A673 (cell line): ENCODE results near the gene AQP12B. TPM values are rescaled to one million over a fixed set of nuclear protein-coding genes. Genes with fewer than 3 reads are reported as not detected.
A peak's percentile ranks its signal among the peaks of the same experiment; 100 is the strongest.

ENCODE experiments used
- BruUV-seq: library from RNA; stranded (reverse); fragments of 400-500 nt; replicated peaks from 2 replicates; lab custom pipeline; 2021; lab: Mats Ljungman, UMichigan
- CTCF ChIA-PET: fragments of 300-600 bp; sonication (Branson Sonifier 250); formaldehyde crosslinking; loops from one replicate; lab custom pipeline; 2022; ENCODE audit warnings: antibody characterized with exemption; lab: Charles Lee
- POLR2A ChIA-PET: fragments of 300-600 bp; sonication (Branson Sonifier 250); formaldehyde crosslinking; loops from one replicate; lab custom pipeline; 2022; ENCODE audit warnings: antibody characterized with exemption; ENCODE audit not compliant: low non-redundant PET; lab: Charles Lee
- DNase-seq: peaks from one replicate; pipeline ENCODE4 v3.0.0-alpha.2; 2015; ENCODE audit warnings: low spot score
- H3K27ac ChIP-seq: fragments of 200-600 bp; sonication (generic); 2 replicates; pipeline ENCODE4 v1.5.1; 2016; ENCODE audit warnings: mixed run types, low read depth, mild to moderate bottlenecking, mixed read lengths, antibody characterized with exemption, low read length; ENCODE audit not compliant: poor library complexity, severe bottlenecking
- H3K27me3 ChIP-seq: fragments of 200-600 bp; sonication (generic); replicated peaks from 2 replicates; pipeline ENCODE4 v1.6.1; 2017; ENCODE audit warnings: mixed run types, low read depth, mild to moderate bottlenecking, mixed read lengths, antibody characterized with exemption, low read length; ENCODE audit not compliant: insufficient read depth, poor library complexity
- H3K36me3 ChIP-seq: fragments of 200-600 bp; sonication (generic); 2 replicates; pipeline ENCODE4 v1.6.1; 2016; ENCODE audit warnings: mixed run types, mild to moderate bottlenecking, mixed read lengths, antibody characterized with exemption, low read length; ENCODE audit not compliant: insufficient read depth, poor library complexity, severe bottlenecking
- H3K4me1 ChIP-seq: fragments of 200-600 bp; sonication (generic); 2 replicates; pipeline ENCODE4 v1.6.1; 2017; ENCODE audit warnings: mixed run types, mild to moderate bottlenecking, mixed read lengths, antibody characterized with exemption, low read length; ENCODE audit not compliant: insufficient read depth, poor library complexity, severe bottlenecking
- H3K4me3 ChIP-seq: fragments of 200-600 bp; sonication (generic); 2 replicates; pipeline ENCODE4 v1.5.1; 2016; ENCODE audit warnings: low read depth, mixed run types, mild to moderate bottlenecking, mixed read lengths, low read length; ENCODE audit not compliant: poor library complexity, severe bottlenecking
- H3K9me3 ChIP-seq: fragments of 200-600 bp; sonication (generic); 2 replicates; pipeline ENCODE4 v1.6.1; 2016; ENCODE audit warnings: mixed run types, low read depth, mild to moderate bottlenecking, mixed read lengths, antibody characterized with exemption, low read length; ENCODE audit not compliant: poor library complexity, severe bottlenecking
- CTCF ChIP-seq: fragments of 300-800, 200-600 bp; sonication (generic); conservative IDR thresholded peaks from 2 replicates; pipeline ENCODE4 v1.5.1; 2017; ENCODE audit warnings: low read depth, mild to moderate bottlenecking, antibody characterized with exemption, low read length, moderate library complexity, mixed read lengths
- EZH2 ChIP-seq: fragments of 200-600 bp; sonication (generic); IDR thresholded peaks from 2 replicates; pipeline ENCODE4 v1.6.1; 2017; ENCODE audit warnings: borderline replicate concordance, low read depth, mild to moderate bottlenecking, mixed read lengths, antibody characterized with exemption, low read length; ENCODE audit not compliant: poor library complexity, severe bottlenecking
- intact Hi-C: fragments of 100-400 bp; cut with micrococcal nuclease; formaldehyde crosslinking; loops from one replicate; pipeline ENCODE4 v1.10.0; 2022; ENCODE audit not compliant: unreplicated experiment
- total RNA-seq: library from RNA; stranded (reverse); gene quantifications from 2 replicates; pipeline ENCODE4 v1.2.3, GENCODE V29; 2021

The AQP12B gene
- total RNA-seq, 1 experiment from 2014 or later = not detected

- POLR2A ChIA-PET = no interaction called here
- intact Hi-C loops = no loop called here
- CTCF ChIA-PET = no interaction called here
- no peaks in the 10 kb centered on the region for H3K9me3 ChIP-seq
- H3K4me3 ChIP-seq = no peak overlapping the region
- peaks cover 92% of the 10 kb centered on the region for H3K27me3 ChIP-seq
- H3K36me3 ChIP-seq = no peaks in the 10 kb centered on the region
- no peaks in the 10 kb centered on the region for H3K4me1 ChIP-seq
- H3K27ac ChIP-seq = no peak overlapping the region
- no TSS peak for BruUV-seq
- TF ChIP-seq CTCF = no peak
- TF ChIP-seq EZH2 = no peak
- DNase-seq = no peak
Observed at GRCh38 chr2:240651185-240651584, 31.5 kb downstream of the AQP12B start.

- POLR2A ChIA-PET = no interaction called here
- peaks cover 87% of the 10 kb centered on the region for H3K27me3 ChIP-seq
- intact Hi-C loops = no loop called here
- no peaks in the 10 kb centered on the region for H3K36me3 ChIP-seq
- H3K9me3 ChIP-seq = no peaks in the 10 kb centered on the region
- H3K27ac ChIP-seq = no peak overlapping the region
- no TSS peak for BruUV-seq
- no peak for DNase-seq
- H3K4me3 ChIP-seq = no peak overlapping the region
- CTCF ChIA-PET = no interaction called here
- no peaks in the 10 kb centered on the region for H3K4me1 ChIP-seq
- TF ChIP-seq EZH2 = no peak
- TF ChIP-seq CTCF = no peak
Observed at GRCh38 chr2:240650254-240650965, 32.3 kb downstream of the AQP12B start.

- ChIA-PET CTCF (no interaction called here), POLR2A (no interaction called here)
- H3K4me1 ChIP-seq = no peaks in the 10 kb centered on the region
- H3K4me3 ChIP-seq = no peak overlapping the region
- no TSS peak for BruUV-seq
- no peaks in the 10 kb centered on the region for H3K36me3 ChIP-seq
- peaks cover 83% of the 10 kb centered on the region for H3K27me3 ChIP-seq
- no peak overlapping the region for H3K27ac ChIP-seq
- DNase-seq = no peak
- no peaks in the 10 kb centered on the region for H3K9me3 ChIP-seq
- 0 out of 2 replicates have a peak, but pooled peaks have one; percentile 18 for TF ChIP-seq CTCF
- TF ChIP-seq EZH2 = no peak
- intact Hi-C loops = no loop called here
Observed at GRCh38 chr2:240649331-240649730, 33.4 kb downstream of the AQP12B start.
